ENCODE data around the gene ATXN1.

DNA sequence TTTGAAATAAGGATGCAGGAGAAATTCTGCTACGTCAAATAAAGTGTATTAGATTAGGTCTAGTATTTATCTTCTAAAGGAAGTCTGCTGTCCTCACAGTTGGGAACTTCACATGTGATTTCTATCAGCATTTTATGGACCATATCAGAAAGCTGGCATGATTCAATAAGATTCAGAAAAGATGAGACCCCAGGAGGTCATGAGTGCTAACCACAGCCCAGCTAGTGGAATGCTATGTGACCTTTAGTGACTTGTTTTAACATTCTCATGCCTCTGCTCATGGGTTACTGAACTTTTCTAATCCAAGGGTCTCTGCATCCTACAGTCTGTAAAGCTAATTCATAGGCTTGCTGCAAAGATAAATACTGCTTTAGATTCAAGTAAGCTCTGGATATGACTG, 372.8 kb downstream of the ATXN1 start:
- TF ChIP-seq CTCF (IDR thresholded peaks at IDR 0.05) (no peak), POLR2AphosphoS5 (IDR thresholded peaks at IDR 0.05) (no peak), POLR2A (IDR thresholded peaks at IDR 0.05) (no peak), EP300 (IDR thresholded peaks at IDR 0.05) (no peak)

Data from gastroesophageal sphincter (tissue), 3 donors.